A549 (cell line): ENCODE data around the gene PDGFC. TPM values are rescaled to one million over a fixed set of nuclear protein-coding genes. Genes with fewer than 3 reads are reported as not detected.
A peak's percentile ranks its signal among the peaks of the same experiment; 100 is the strongest.

Source experiments
- ATAC-seq, 2 experiments: fragments of 200-7000 bp in 1 of 2; fragments of >200 bp in 1 of 2; cut with Nextera tagmentation in 1 of 2; cut with Tn5 transposase in 1 of 2; 3 replicates each; pipeline versions ENCODE4 v1.8.0 to v1.9.1; 2018 to 2020; ENCODE audit warnings: mild to moderate bottlenecking in 1 of 2, moderate library complexity in 1 of 2
- CTCF ChIA-PET: fragments of 300-600 bp; sonication (Branson Sonifier 250); formaldehyde crosslinking; extraction: SDS; loops from one replicate; lab custom pipeline; 2021; ENCODE audit warnings: antibody characterized with exemption, inconsistent platforms; lab: Yijun Ruan, JAX
- POLR2A ChIA-PET: fragments of 350-600 bp; formaldehyde crosslinking; extraction: SDS; loops from one replicate; lab custom pipeline; 2021; ENCODE audit warnings: antibody characterized with exemption, inconsistent platforms; lab: Yijun Ruan, JAX
- DNase-seq, 2 experiments: peaks; one replicate each; pipeline versions ENCODE4 v3.0.0 to v3.0.0-alpha.2; 2011 to 2016; ENCODE audit warnings: low read depth in 1 of 2, low spot score in 1 of 2
- FAIRE-seq: peaks from 2 replicates; lab custom pipeline; 2011; peaks lifted over from hg19 to GRCh38; lab: Jason Lieb, UNC
- H3K27ac ChIP-seq, 2 experiments: fragments of >200 bp; sonication (Bioruptor Twin); formaldehyde crosslinking; 3 replicates each; pipeline ENCODE4 v1.5.1; 2016 to 2017
- H3K4me1 ChIP-seq: fragments of >200 bp; sonication (Bioruptor Twin); formaldehyde crosslinking; 3 replicates; pipeline ENCODE4 v1.6.1; 2016
- H3K4me2 ChIP-seq: fragments of >200 bp; sonication (Bioruptor Twin); formaldehyde crosslinking; 3 replicates; pipeline ENCODE4 v1.6.1; 2016
- H3K4me3 ChIP-seq: fragments of >200 bp; sonication (Bioruptor Twin); formaldehyde crosslinking; 3 replicates; pipeline ENCODE4 v1.5.1; 2016
- H3K9me3 ChIP-seq: fragments of >200 bp; sonication (Bioruptor Twin); formaldehyde crosslinking; 3 replicates; pipeline ENCODE4 v1.6.1; 2016
- BHLHE40 ChIP-seq: IDR thresholded peaks from 2 replicates; pipeline ENCODE4 v1.6.1; 2012; ENCODE audit warnings: low read depth, low read length, inconsistent platforms
- CBX2 ChIP-seq: fragments of 200-600 bp; sonication (generic); IDR thresholded peaks from 2 replicates; pipeline ENCODE4 v1.6.1; 2016; ENCODE audit warnings: low read depth, mild to moderate bottlenecking, borderline replicate concordance
- CBX8 ChIP-seq: fragments of 200-600 bp; sonication (generic); IDR thresholded peaks from 2 replicates; pipeline ENCODE4 v1.6.1; 2016
- CHD2 ChIP-seq: fragments of 150-350 bp; IDR thresholded peaks from 2 replicates; pipeline ENCODE4 v1.6.1; 2014; ENCODE audit warnings: low read length; ENCODE audit not compliant: partially characterized antibody
- EHF ChIP-seq: fragments of 250-450 bp; sonication (Bioruptor Pico); IDR thresholded peaks from 2 replicates; pipeline ENCODE4 v1.5.0; 2020; ENCODE audit warnings: mild to moderate bottlenecking
- ESRRA ChIP-seq: fragments of 150-350 bp; IDR thresholded peaks from 2 replicates; pipeline ENCODE4 v1.6.1; 2014; ENCODE audit warnings: mild to moderate bottlenecking, low read length, borderline replicate concordance
- FOSL2 ChIP-seq, 2 experiments: fragments of 450-650 bp in 1 of 2; fragments of >200 bp in 1 of 2; sonication (Bioruptor Twin) in 1 of 2; formaldehyde crosslinking; IDR thresholded peaks; 2 replicates each; pipeline versions ENCODE4 v1.5.0 to v1.6.1; 2016 to 2020; ENCODE audit warnings: mild to moderate bottlenecking in 1 of 2, moderate library complexity in 1 of 2
- HDAC2 ChIP-seq: fragments of 200-600 bp; sonication (generic); IDR thresholded peaks from 2 replicates; pipeline ENCODE4 v1.6.1; 2016
- HMGXB4 ChIP-seq: fragments of 250-450 bp; sonication (Bioruptor Pico); IDR thresholded peaks from 2 replicates; pipeline ENCODE4 v1.5.0; 2021; ENCODE audit warnings: mild to moderate bottlenecking, moderate library complexity, borderline replicate concordance
- HOXB13 ChIP-seq: fragments of 250-450 bp; sonication (Bioruptor Pico); IDR thresholded peaks from 2 replicates; pipeline ENCODE4 v1.5.0; 2020; ENCODE audit warnings: low read depth, mild to moderate bottlenecking, moderate library complexity
- JUN ChIP-seq, 2 experiments: fragments of >200 bp; sonication (Bioruptor Twin); formaldehyde crosslinking; IDR thresholded peaks; 2 replicates in 1 of 2; 3 replicates in 1 of 2; pipeline ENCODE4 v1.6.1; 2016 to 2017
- KDM5A ChIP-seq: fragments of 200-600 bp; sonication (generic); IDR thresholded peaks from 2 replicates; pipeline ENCODE4 v1.6.1; 2016; ENCODE audit warnings: antibody characterized with exemption, mild to moderate bottlenecking
- NFE2L2 ChIP-seq: fragments of 150-350 bp; conservative IDR thresholded peaks from 2 replicates; pipeline ENCODE4 v1.6.1; 2014; ENCODE audit warnings: low read length
- NPAS2 ChIP-seq: fragments of 250-450 bp; sonication (Bioruptor Pico); IDR thresholded peaks from 2 replicates; pipeline ENCODE4 v1.8.0; 2022; ENCODE audit warnings: mild to moderate bottlenecking, moderate library complexity, borderline replicate concordance
- POLR2AphosphoS2 ChIP-seq: conservative IDR thresholded peaks from 2 replicates; pipeline ENCODE4 v1.6.1; 2012; ENCODE audit warnings: low read length, improper control_type of control experiment, inconsistent platforms
- RAD21 ChIP-seq, 2 experiments: fragments of >200 bp in 1 of 2; sonication (Bioruptor Twin) in 1 of 2; formaldehyde crosslinking in 1 of 2; IDR thresholded peaks in 1 of 2; conservative IDR thresholded peaks in 1 of 2; 2 replicates in 1 of 2; 3 replicates in 1 of 2; pipeline ENCODE4 v1.6.1; 2012 to 2018; ENCODE audit warnings: inconsistent platforms in 1 of 2
- RCOR1 ChIP-seq: fragments of 150-350 bp; IDR thresholded peaks from 2 replicates; pipeline ENCODE4 v1.6.1; 2014; ENCODE audit warnings: antibody characterized with exemption, low read length, low read depth
- RFX5 ChIP-seq: fragments of 450-650 bp; IDR thresholded peaks from 2 replicates; pipeline ENCODE4 v1.7.1; 2014; ENCODE audit warnings: antibody characterized with exemption, mild to moderate bottlenecking, moderate library complexity
- RNF2 ChIP-seq: fragments of 200-600 bp; sonication (generic); IDR thresholded peaks from 2 replicates; pipeline ENCODE4 v1.6.1; 2016; ENCODE audit warnings: low read depth, mild to moderate bottlenecking, antibody characterized with exemption, moderate library complexity, borderline replicate concordance
- SMC3 ChIP-seq: fragments of >200 bp; sonication (Bioruptor Twin); formaldehyde crosslinking; IDR thresholded peaks from 3 replicates; pipeline ENCODE4 v1.6.1; 2018; ENCODE audit warnings: inconsistent platforms
- SREBF2 ChIP-seq: fragments of 450-650 bp; IDR thresholded peaks from 2 replicates; pipeline ENCODE4 v1.6.1; 2014; ENCODE audit warnings: mild to moderate bottlenecking, moderate library complexity
- ZC3H11A ChIP-seq: fragments of 450-650 bp; IDR thresholded peaks from 2 replicates; pipeline ENCODE4 v1.6.1; 2014; ENCODE audit warnings: antibody characterized with exemption, mild to moderate bottlenecking
- ZNF302 ChIP-seq: fragments of 250-450 bp; sonication (Bioruptor Pico); IDR thresholded peaks from 2 replicates; pipeline ENCODE4 v1.9.0; 2021; ENCODE audit warnings: inconsistent platforms, mild to moderate bottlenecking, moderate library complexity
- WGBS: methylation state at CpG from one replicate; pipeline ENCODE4 v1.1.6; 2017; ENCODE audit errors: missing lambda C conversion rate; 5-methylcytosine and 5-hydroxymethylcytosine counted together
- polyA plus RNA-seq, 4 experiments: library from polyadenylated mRNA; depleted of rRNA in 3 of 4; stranded (reverse); fragments of >200 nt; fragmentation: RNase III in 1 of 4; extraction: RNeasy Plus Mini Kit Qiagen cat#74134 plus additional on column Dnase treatment in 1 of 4; gene quantifications; 2 replicates in 3 of 4; 3 replicates in 1 of 4; pipeline ENCODE4 v1.2.3, GENCODE V29; 2011 to 2017
- TF ChIP-seq, protein P1 (sequence below): IDR thresholded peaks from 2 replicates; pipeline ENCODE4 v1.6.1; 2012
- TF ChIP-seq, protein P2 (sequence below): fragments of 450-650 bp; IDR thresholded peaks from 2 replicates; pipeline ENCODE4 v1.6.1; 2014; ENCODE audit warnings: antibody characterized with exemption
- TF ChIP-seq, protein P3 (sequence below): IDR thresholded peaks from 2 replicates; pipeline ENCODE4 v1.6.1; 2012; ENCODE audit warnings: low read depth, borderline replicate concordance
- TF ChIP-seq, protein P4 (sequence below): fragments of >200 bp; sonication (Bioruptor Twin); formaldehyde crosslinking; IDR thresholded peaks from 2 replicates; pipeline ENCODE4 v1.6.1; 2016

PDGFC gene
- polyA plus RNA-seq, 2 of the 4 experiments (the other 2 are of a cell fraction), result 3.5 to 4.1 TPM

DNA sequence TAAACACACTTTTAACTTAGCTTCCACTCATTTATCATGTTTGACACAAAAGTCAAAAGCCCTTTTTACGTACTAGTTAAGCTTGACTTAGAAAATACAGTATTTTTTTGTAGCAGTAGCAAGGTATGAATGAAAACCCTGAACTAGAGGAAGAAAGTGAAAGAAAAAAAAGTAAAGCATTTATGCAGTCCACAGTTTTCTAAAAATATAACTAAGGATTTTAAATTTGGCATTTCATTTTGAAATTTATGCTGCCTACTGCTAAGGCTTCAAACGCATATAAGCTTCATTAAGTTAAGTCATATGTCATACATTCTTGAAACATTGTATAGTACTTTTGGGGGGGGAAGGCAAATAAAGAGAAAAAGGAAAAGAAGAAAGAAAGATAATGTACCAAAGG, 201.5 kb downstream of the PDGFC start:
- Histone ChIP-seq H3K4me3 (no peak overlapping the region), H3K4me1 (peaks cover 46% of the 10 kb centered on the region), H3K27ac (no peak overlapping the region; a peak in 2 of 6 replicates), H3K9me3 (no peaks in the 10 kb centered on the region), H3K4me2 (peak overlapping the region; percentile 11; the same call in 1 of the 3 replicates)
- ATAC-seq, result no peak
- TF ChIP-seq HMGXB4 (CRISPR knock-in tag) (no peak), RFX5 (no peak), FOSL2 (IDR thresholded peaks at IDR 0.05) (no peak), FOSL2 (CRISPR knock-in tag; IDR thresholded peaks at IDR 0.05) (no peak), SREBF2 (no peak), NFE2L2 (no peak), RCOR1 (no peak), ZC3H11A (no peak), NPAS2 (CRISPR knock-in tag) (no peak), ESRRA (no peak), HOXB13 (CRISPR knock-in tag) (no peak), ZNF302 (CRISPR knock-in tag) (no peak), BHLHE40 (no peak), CBX8 (no peak), POLR2AphosphoS2 (no peak), JUN (IDR thresholded peaks at IDR 0.05) (no peak), CBX2 (no peak)
- TF ChIP-seq, protein P1, sequence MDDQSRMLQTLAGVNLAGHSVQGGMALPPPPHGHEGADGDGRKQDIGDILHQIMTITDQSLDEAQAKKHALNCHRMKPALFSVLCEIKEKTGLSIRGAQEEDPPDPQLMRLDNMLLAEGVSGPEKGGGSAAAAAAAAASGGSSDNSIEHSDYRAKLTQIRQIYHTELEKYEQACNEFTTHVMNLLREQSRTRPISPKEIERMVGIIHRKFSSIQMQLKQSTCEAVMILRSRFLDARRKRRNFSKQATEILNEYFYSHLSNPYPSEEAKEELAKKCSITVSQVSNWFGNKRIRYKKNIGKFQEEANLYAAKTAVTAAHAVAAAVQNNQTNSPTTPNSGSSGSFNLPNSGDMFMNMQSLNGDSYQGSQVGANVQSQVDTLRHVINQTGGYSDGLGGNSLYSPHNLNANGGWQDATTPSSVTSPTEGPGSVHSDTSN, result no peak
- TF ChIP-seq, protein P2, sequence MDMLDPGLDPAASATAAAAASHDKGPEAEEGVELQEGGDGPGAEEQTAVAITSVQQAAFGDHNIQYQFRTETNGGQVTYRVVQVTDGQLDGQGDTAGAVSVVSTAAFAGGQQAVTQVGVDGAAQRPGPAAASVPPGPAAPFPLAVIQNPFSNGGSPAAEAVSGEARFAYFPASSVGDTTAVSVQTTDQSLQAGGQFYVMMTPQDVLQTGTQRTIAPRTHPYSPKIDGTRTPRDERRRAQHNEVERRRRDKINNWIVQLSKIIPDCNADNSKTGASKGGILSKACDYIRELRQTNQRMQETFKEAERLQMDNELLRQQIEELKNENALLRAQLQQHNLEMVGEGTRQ, result no peak
- TF ChIP-seq, protein P3, sequence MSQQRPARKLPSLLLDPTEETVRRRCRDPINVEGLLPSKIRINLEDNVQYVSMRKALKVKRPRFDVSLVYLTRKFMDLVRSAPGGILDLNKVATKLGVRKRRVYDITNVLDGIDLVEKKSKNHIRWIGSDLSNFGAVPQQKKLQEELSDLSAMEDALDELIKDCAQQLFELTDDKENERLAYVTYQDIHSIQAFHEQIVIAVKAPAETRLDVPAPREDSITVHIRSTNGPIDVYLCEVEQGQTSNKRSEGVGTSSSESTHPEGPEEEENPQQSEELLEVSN, result no peak
- TF ChIP-seq, protein P4, sequence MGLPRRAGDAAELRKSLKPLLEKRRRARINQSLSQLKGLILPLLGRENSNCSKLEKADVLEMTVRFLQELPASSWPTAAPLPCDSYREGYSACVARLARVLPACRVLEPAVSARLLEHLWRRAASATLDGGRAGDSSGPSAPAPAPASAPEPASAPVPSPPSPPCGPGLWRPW, result no peak
- no peak for FAIRE-seq
- CTCF ChIA-PET, result interaction anchor here (1.1 to 2.0 kb wide), 2 partner anchors 173 to 198 kb away, joined by 3 to 10 read pairs; no protein-coding TSS in a partner anchor
- DNase-seq, result no peak
- 78% methylated on average over 2 of the region's 2 CpGs for WGBS
- POLR2A ChIA-PET, result no interaction called here

GRCh38 chr4:156767911-156768415, 203.6 kb downstream of the PDGFC start:
- CTCF ChIA-PET, result no interaction called here
- WGBS, result 76% methylated on average over 5 of the region's 5 CpGs
- H3K9me3 ChIP-seq, result no peaks in the 10 kb centered on the region
- no peak for FAIRE-seq
- TF ChIP-seq SREBF2 (no peak), RFX5 (no peak), JUN (IDR thresholded peaks at IDR 0.05) (no peak), ZNF302 (CRISPR knock-in tag) (no peak), HMGXB4 (CRISPR knock-in tag) (no peak), NFE2L2 (no peak), EHF (CRISPR knock-in tag) (no peak), RAD21 (conservative IDR thresholded peaks at IDR 0.05 in 1 of 2, IDR thresholded peaks at IDR 0.05 in 1 of 2) (no peak), KDM5A (no peak), SMC3 (no peak), HDAC2 (no peak), RNF2 (no peak), CHD2 (no peak)
- TF ChIP-seq, protein P2, result no peak
- TF ChIP-seq, all 56 proteins: peak for 0
- H3K27ac ChIP-seq, result no peak overlapping the region
- no peak overlapping the region for H3K4me2 ChIP-seq
- POLR2A ChIA-PET, result no interaction called here
- H3K4me1 ChIP-seq, result peaks cover 26% of the 10 kb centered on the region
- ATAC-seq, result no peak
- H3K4me3 ChIP-seq, result no peak overlapping the region
- DNase-seq, result no peak
